GM19452 (cell line): Measurements from ENCODE around the gene PTPRN2.

ENCODE experiments used
- ATAC-seq: cut with Tn5 transposase; IDR thresholded peaks from one replicate; pipeline ENCODE4 v1.9.1; 2021; ENCODE audit not compliant: unreplicated experiment

PTPRN2 gene

GRCh38 chr7:158246960-158247673 is 340.5 kb downstream of the PTPRN2 start:
- no peak for ATAC-seq

GRCh38 chr7:158246272-158246959 is 341.2 kb downstream of the PTPRN2 start:
- no peak for ATAC-seq

DNA sequence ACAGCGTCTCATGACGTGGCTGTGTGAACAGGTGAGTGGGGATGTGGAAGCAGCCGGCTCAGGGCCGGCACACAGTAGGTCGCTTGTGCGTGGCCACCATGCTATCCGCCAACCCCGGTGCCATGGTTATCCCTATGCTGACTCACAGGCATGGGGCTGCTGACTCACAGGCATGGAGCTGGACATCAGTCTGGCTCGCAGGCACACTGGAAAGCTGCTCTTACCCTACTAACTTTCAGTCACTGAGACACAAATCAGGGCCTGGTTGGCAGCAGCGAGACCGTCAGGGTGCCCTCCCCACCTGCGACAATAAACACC is 341.9 kb downstream of the PTPRN2 start:
- no peak for ATAC-seq

DNA sequence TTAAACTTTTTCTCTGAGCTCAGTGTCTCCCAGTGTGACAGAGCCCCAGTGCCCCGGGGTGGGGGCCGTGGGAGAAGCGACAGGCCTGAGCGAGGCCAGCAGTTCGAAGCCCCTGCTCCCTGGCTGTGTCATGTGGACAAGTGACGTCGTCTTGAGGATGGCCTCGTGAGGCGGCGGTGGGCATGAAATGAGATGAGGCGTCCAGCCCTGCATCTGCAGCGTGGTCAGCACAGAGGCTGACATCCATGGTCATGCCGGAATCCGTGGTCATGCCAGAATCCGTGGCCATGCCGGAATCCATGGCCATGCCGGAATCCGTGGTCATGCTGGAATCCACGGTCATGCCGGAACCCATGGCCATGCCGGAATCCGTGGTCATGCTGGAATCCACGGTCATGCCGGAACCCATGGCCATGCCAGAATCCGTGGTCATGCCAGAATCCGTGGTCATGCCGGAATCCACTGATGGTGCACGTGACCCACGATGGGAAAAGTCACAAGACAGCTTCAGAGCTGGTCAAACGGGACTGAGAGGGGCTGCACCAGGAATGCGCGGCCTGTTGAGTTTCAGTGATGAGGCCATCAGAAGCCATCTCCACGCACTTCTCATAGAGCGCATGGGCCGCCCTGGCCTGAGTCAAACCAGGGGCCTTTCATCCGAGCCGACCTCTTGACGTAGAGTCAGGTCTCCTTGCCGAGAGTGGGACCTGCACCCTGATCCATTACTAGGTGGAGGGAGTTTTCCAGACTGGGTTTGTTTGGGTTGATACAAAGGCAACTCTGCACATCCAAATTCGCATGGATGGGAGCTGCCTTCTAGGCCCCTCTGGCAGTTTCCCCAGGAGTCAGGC is 342.5 kb downstream of the PTPRN2 start:
- no peak for ATAC-seq

GRCh38 chr7:158244430-158244829 is 343.2 kb downstream of the PTPRN2 start:
- ATAC-seq, result no peak

DNA sequence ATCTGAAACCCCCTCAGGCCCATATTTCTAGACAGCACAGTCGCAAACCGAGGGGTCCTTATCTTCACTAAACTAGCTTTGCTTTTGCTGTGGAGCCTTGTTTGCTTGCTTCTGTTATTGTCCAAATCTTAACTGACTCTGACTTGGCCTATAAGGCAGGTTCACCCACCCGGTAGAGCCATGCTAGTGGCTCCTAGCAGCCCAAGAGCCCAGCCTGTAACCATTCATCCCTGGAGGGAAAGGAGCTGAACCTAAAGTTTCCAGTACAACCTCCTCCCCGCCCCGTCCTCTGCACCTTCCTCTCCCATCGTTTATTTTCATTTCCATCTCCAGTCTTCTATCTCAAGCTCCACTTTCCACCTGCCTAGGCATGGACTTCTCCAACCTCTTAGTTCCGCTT is 345.7 kb downstream of the PTPRN2 start:
- no peak for ATAC-seq

GRCh38 chr7:158240801-158241200 is 346.8 kb downstream of the PTPRN2 start:
- ATAC-seq, result no peak

GRCh38 chr7:158239290-158239981 is 348.2 kb downstream of the PTPRN2 start:
- no peak for ATAC-seq

- ATAC-seq, result no peak
Observed at GRCh38 chr7:158238616-158239289, 348.9 kb downstream of the PTPRN2 start.

GRCh38 chr7:158237672-158238335 is 349.8 kb downstream of the PTPRN2 start:
- no peak for ATAC-seq

DNA sequence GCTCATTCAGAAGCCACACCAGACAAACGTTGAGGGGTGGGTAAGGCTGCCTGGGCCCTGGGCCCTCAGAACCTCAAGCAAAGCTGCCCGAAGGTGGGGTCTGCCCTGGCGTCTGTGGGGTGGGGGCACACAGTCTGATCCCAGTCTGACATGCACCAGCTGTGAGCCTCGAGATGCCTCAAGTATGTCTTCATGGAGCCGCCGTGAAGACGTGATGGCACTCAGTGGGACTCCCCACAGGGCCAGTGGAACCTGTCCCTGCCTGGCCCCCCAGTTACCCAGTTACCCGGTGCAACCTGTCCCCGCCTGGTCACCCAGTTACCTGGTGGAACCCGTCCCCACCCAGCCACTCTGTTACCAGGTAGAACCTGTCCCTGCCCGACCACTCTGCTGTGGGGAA is 351.2 kb downstream of the PTPRN2 start:
- no peak for ATAC-seq

GRCh38 chr7:158235862-158236261 is 351.8 kb downstream of the PTPRN2 start:
- ATAC-seq, result no peak

DNA sequence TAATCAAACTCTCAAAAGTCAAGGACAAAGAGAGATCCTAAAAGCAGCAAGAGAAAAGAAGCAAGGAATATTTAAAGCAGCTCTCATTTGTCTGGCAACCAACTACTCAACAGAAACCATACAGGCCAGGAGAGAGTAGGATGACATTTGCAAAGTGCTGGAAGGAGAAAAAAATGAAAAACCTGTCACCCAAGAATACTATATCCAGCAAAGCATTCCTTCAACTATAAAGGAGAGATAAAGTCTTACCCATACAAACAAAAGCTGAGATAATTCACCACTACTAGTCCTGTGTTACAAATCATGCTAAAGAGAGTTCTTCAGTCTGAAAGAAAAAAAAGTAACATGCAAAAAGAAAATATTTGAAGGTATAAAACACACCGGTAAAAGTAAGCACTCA is 357.7 kb downstream of the PTPRN2 start:
- no peak for ATAC-seq

- ATAC-seq, result no peak
Observed at GRCh38 chr7:158228986-158229385, 358.6 kb downstream of the PTPRN2 start.

- ATAC-seq, result no peak
Observed at GRCh38 chr7:158228131-158228530, 359.5 kb downstream of the PTPRN2 start.

GRCh38 chr7:158227258-158227984 is 360.2 kb downstream of the PTPRN2 start:
- ATAC-seq, result no peak

GRCh38 chr7:158216198-158216597 is 371.4 kb downstream of the PTPRN2 start:
- no peak for ATAC-seq

DNA sequence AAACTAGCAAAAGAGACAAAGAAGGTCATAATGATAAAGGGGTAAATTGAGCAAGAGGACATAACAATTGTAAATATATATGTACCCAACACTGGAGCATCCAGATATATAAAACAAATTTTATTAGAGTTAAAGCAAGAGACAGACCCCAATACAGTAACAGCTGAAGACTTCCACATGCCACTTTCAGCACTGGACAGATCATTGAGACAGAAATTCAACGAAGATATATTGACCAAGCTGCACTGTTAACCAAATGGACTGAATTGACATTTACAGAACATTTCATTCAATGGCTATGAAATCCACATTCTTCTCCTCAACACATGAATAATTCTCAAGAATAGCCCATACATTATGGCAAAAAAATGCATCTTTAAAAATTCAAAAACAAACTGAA is 378.2 kb downstream of the PTPRN2 start:
- ATAC-seq, result no peak

DNA sequence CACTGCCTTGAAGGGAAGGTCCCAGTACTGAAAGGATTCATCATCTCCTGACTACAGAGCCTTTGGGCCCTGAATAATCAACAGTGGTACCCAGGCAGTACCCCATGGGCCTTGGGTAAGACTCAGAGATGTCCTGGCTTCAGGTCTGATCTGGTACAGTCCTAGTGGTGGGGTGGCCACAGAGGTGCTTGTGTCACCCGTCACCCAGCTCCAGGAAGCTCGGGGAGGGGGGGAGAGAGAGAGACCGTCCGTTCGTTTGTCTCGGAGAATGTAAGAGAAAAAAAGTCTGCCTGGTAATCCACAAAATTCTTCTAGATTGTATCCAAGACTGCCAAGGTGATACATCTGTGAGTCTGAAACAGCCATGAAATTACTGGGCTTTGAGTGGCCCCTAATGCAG is 381.3 kb downstream of the PTPRN2 start:
- ATAC-seq, result no peak

GRCh38 chr7:158204453-158204852 is 383.2 kb downstream of the PTPRN2 start:
- ATAC-seq, result no peak
